Measurements from ENCODE around the gene IFNA7. TPM values are rescaled to one million over a fixed set of nuclear protein-coding genes. Genes with fewer than 3 reads are reported as not detected.
"Not testable (repeated sequence)": the region's sequence is repeated elsewhere in the genome, so short reads cannot be mapped to it uniquely, and the experiment has no call there.

Gene IFNA7
- total RNA-seq, 1 donor from 2014 or later = not detected

DNA sequence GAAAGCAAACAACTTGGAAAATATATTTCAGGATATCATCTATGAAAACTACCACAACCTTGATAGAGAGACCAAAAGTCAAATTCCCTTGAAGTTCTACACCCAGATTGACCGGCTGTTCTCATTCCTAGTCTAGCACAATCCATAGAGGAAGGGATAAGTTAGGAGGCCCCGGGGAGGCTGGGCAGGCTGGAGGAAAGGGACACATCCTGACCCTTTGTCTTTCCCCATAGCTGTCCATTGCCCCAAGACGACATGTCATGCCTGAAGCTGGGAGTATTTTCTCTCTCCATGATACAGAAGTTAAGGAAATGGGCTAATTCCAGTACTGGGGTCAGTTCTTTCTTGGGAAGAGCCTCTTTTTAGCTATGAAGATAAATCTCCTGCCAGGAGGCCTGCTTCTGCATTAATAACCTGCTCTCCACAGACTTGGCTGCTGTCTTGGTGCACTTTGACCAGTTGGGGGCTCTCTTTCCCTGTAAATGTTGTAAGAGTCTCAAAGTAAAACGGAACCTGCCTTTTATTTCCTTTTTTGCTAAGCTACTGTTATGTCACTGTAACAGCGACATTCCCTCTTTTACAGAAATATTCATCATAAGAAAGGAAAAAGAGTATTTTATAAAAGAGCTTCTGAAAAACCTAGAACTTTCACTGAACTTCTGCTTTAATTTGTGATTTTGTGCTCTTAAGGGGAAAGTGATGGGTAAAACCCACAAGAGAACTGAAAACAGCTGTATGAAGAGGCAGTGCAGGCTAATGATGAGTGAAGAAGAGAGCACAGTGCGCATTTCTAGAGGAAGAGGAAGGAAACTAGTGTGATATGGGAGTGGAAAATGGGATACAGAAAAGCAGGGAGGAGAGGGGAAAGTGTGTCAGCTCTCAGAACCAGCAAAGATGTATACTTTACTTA, 6.9 kb downstream of the IFNA7 start:
- intact Hi-C loops (cut with DNase I) = not testable (repeated sequence)

DNA sequence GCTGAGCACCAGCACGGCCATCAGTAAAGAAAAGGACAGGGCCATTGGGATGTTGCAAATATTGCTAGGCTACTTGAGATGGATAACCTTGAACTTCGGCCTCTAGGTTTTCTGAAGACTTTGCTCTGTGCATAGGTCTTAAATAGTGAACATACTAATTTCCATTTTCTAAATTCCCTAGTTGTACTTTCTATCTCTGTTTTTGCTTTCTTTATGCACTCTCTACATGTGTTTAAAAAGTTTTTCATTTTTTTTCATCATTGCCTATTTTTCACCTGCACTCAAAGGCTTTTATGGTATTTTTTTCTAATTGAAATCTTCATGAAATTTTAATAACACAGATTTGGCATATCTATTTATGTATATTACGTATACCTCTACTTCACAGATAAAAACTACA, 14.5 kb downstream of the IFNA7 start, which contains the start of gene IFNA4:
TSS of gene IFNA4 (minus strand) at position 101 of the 400 bp plus-strand sequence. CDS start at position 45, 56 bp downstream.
- intact Hi-C loops (cut with DNase I); DNase-seq (ENCODE audit: missing footprints); ATAC-seq: not testable (repeated sequence)

More for the DNA sequence above, 6.9 kb downstream of the IFNA7 start:
- not testable (repeated sequence) for DNase-seq (ENCODE audit: missing footprints); ATAC-seq

GRCh38 chr9:21182810-21183736, 18.9 kb downstream of the IFNA7 start:
- peak; percentile 44 for ATAC-seq
- DNase-seq (ENCODE audit: missing footprints) = not testable (repeated sequence)

GRCh38 chr9:21174671-21175070, 27.3 kb downstream of the IFNA7 start:
- intact Hi-C loops (cut with DNase I) = no loop called here
- DNase-seq (ENCODE audit: missing footprints) = no peak
- no peak for ATAC-seq

More at GRCh38 chr9:21182810-21183736, 18.9 kb downstream of the IFNA7 start:
- intact Hi-C loops (cut with DNase I) = not testable (repeated sequence)

GRCh38 chr9:21172156-21172555, 29.8 kb downstream of the IFNA7 start:
- no peak for ATAC-seq
- no peak for DNase-seq (ENCODE audit: missing footprints)
- intact Hi-C loops (cut with DNase I) = no loop called here

DNA sequence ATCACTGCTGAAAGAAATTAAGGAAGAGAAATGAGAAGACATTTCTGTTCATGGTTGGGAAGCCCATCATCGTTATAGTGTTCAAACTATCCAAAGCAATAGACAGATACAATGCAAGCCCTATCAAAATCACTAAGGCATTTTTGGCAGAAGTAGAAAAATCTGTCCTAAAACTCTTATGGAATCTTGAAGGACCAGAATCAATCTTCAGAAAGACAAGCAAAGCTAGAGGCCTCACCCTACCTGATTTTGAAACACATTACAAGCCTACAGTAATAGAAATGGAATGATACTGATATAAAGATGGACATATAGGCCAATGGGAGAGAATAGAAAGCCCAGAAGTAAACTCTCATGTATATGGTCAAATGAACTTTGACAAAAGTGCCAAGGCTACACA, 30.7 kb downstream of the IFNA7 start:
- no peak for ATAC-seq
- intact Hi-C loops (cut with DNase I) = no loop called here
- DNase-seq (ENCODE audit: missing footprints) = no peak

DNA sequence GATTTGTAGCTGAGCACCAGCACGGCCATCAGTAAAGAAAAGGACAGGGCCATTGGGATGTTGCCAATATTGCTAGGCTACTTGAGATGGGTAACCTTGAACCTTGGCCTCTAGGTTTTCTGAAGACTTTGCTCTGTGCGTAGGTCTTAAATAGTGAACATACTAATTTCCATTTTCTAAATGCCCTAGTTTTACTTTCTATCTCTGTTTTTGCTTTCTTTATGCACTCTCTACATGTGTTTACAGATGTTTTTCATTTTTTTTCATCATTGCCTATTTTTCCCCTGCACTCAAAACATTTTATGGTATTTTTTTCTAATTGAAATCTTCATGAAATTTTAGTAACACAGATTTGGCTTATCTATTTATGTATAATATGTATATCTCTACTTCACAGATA, 35.4 kb downstream of the IFNA7 start, which contains the start of gene IFNA21:
TSS of gene IFNA21 (minus strand) at position 101 of the 400 bp plus-strand sequence. CDS start at position 53, 48 bp downstream.
- intact Hi-C loops (cut with DNase I); ATAC-seq; DNase-seq (ENCODE audit: missing footprints): not testable (repeated sequence)

GRCh38 chr9:21165516-21165915, 36.5 kb downstream of the IFNA7 start:
- intact Hi-C loops (cut with DNase I) = no loop called here
- DNase-seq (ENCODE audit: missing footprints) = no peak
- ATAC-seq = no peak

DNA sequence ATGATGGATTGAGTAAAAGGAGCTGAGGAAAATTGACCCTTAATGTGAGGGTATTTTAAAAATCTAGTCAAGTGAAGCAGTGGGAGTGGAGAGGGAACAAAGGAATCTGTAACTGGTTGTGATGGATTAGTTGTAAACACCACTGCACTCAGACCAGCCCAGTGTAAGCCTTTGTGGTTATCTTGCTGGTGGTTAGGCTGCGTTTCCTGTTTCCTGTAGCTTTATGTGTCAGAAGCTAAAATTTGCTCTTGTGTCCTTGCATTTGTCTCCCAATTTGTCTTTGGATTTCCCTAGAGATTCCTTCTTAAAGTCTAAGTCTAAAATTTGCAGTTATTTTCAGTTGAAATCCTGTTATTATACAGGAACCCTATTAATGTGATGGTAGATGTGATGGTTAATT, 41.8 kb downstream of the IFNA7 start:
- intact Hi-C loops (cut with DNase I) = no loop called here
- DNase-seq (ENCODE audit: missing footprints) = no peak
- ATAC-seq = no peak

GRCh38 chr9:21155501-21155900, 46.5 kb downstream of the IFNA7 start:
- ATAC-seq (no peak), DNase-seq (ENCODE audit: missing footprints) (no peak)
- intact Hi-C loops (cut with DNase I) = no loop called here

- no peak for ATAC-seq
- peak; percentile 54 for DNase-seq (ENCODE audit: missing footprints)
- intact Hi-C loops (cut with DNase I) = no loop called here
Observed at GRCh38 chr9:21154018-21154608, 47.9 kb downstream of the IFNA7 start.

DNA sequence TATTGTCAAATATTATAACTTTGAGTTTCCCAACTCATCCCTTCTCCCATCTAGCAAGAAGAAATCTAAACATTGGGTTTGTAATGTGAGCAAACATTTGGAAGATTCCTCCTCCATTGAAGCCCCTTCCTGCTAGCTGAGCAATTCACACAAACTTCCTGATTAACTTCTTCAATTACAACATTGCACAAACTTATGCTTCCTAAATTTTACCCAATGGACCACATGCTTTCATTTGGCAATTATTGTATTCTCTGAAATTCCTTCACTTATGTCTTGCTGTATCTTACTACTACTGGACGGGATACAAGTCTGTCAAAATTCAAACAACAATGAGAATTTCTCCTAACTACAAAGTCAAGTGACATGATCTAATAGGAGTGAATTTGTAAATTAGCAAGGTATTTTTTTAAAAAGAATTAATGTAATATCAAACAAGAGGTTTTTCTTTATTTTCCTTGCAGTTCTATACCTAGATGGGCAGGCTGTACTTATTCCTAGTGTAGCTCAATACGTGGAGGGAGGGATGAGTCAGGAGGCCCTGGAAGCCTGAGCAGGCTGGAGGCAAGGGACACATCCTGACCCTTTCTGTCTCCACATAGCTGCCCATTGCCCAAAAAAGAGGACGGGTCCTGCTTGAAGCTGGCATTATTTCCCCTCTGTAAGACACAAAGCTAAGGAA, 48.5 kb downstream of the IFNA7 start:
- no peak for DNase-seq (ENCODE audit: missing footprints)
- ATAC-seq = no peak
- intact Hi-C loops (cut with DNase I) = no loop called here

Other genes starting within 250 kb of the IFNA7 start
- gene HACD4, start 170.6 kb downstream of the IFNA7 start, total RNA-seq = 1.1 TPM
- gene IFNB1, start 124.3 kb downstream of the IFNA7 start, total RNA-seq = not detected
- not detected for gene IFNW1, start 60.4 kb downstream of the IFNA7 start, total RNA-seq
- gene IFNA21, start 35.5 kb downstream of the IFNA7 start, total RNA-seq = not detected
- gene IFNA4, start 14.6 kb downstream of the IFNA7 start, total RNA-seq = not detected
- gene IFNA10, start 4.9 kb upstream of the IFNA7 start, total RNA-seq = not detected
- not detected for gene IFNA16, start 15.1 kb upstream of the IFNA7 start, total RNA-seq
- not detected for gene IFNA17, start 26.0 kb upstream of the IFNA7 start, total RNA-seq
- not detected for gene IFNA14, start 37.8 kb upstream of the IFNA7 start, total RNA-seq
- not detected for gene IFNA5, start 103.1 kb upstream of the IFNA7 start, total RNA-seq
- gene KLHL9, start 133.2 kb upstream of the IFNA7 start, total RNA-seq = 12.2 TPM
- not detected for gene IFNA6, start 148.7 kb upstream of the IFNA7 start, total RNA-seq
- not detected for gene IFNA13, start 165.9 kb upstream of the IFNA7 start, total RNA-seq
- not detected for gene IFNA2, start 183.2 kb upstream of the IFNA7 start, total RNA-seq
- gene IFNA8, start 206.9 kb upstream of the IFNA7 start, total RNA-seq = not detected
- gene IFNA1, start 238.2 kb upstream of the IFNA7 start, total RNA-seq = not detected